Measurements from ENCODE around the gene FAM120A. TPM values are rescaled to one million over a fixed set of nuclear protein-coding genes. Genes with fewer than 3 reads are reported as not detected.

The FAM120A gene
- total and polyA plus RNA-seq, 2 of the 13 experiments (the other 11 are each of a cell fraction or from before 2014, with no cell fraction given), result 41.3 to 44.4 TPM

DNA sequence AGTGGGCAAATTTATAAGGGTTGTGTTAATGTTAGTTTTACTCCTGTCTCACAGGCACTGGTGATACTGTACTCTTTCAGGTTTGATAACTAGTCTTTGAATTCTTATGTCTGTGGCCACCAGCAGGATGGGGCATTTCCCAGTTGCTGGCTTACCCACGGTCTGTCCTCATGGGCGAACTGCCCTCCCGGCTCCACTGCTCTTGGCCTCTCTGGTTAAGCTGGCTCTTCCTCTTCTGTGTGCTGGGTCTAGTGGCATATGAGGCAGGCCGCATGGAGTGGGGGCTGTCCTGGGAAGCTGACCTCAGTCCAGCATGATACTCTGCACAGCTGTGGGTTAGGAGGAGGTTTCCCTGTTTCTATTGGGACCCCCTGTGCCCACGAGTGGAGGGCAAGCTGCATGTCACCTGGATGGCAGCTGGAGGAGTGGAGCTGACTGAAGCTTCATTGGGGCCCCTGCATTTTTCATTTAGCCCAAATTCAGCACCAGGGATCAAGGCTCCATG lies 144.4 kb downstream of the FAM120A start:
- Histone ChIP-seq H3K27ac (ENCODE audit: extremely low read length, insufficient read depth, low read length) (no peak overlapping the region), H3K9me3 (ENCODE audit: low read length) (no peaks in the 10 kb centered on the region), H3K4me1 (ENCODE audit: insufficient read depth, low read length) (peaks cover 32% of the 10 kb centered on the region), H3K36me3 (replicated peaks in 1 of 2; ENCODE audit: control insufficient read depth in 1 of 2, insufficient read depth in 2 of 2, low read length in 2 of 2) (no peaks in the 10 kb centered on the region), H4K20me1 (ENCODE audit: insufficient read depth, low read length) (no peaks in the 10 kb centered on the region; the same call in 1 of the 2 replicates), H3K79me2 (ENCODE audit: insufficient read depth, low read length) (peaks cover 22% of the 10 kb centered on the region), H2AFZ (ENCODE audit: low read length) (no peak overlapping the region), H3K4me2 (ENCODE audit: low read depth, low read length) (no peak overlapping the region), H3K4me3 (replicated peaks in 1 of 3; ENCODE audit: insufficient read depth in 1 of 3, low read depth in 2 of 3, low read length in 3 of 3) (no peak overlapping the region), H3K9ac (ENCODE audit: insufficient read depth, low read depth, low read length) (no peak overlapping the region), H3K27me3 (ENCODE audit: control insufficient read depth in 1 of 2, insufficient read depth in 2 of 2, low read length in 2 of 2) (no peaks in the 10 kb centered on the region)
- CTCF ChIA-PET (ENCODE audit: low intra/inter-chr PET ratio, low total read pairs), result no interaction called here
- FAIRE-seq (no peak), ATAC-seq (no peak), DNase-seq (ENCODE audit: low spot score) (no peak)
- 85% methylated on average over 3 of the region's 5 CpGs for WGBS (ENCODE audit: low lambda C conversion rate)
- TF ChIP-seq SP5 (CRISPR knock-in tag; IDR thresholded peaks at IDR 0.05; ENCODE audit: borderline replicate concordance, low read depth) (no peak), ZFP1 (CRISPR knock-in tag; IDR thresholded peaks at IDR 0.05) (no peak), TEAD3 (CRISPR knock-in tag; optimal IDR thresholded peaks at IDR 0.05; ENCODE audit: borderline replicate concordance) (no peak), ZNF563 (CRISPR knock-in tag; IDR thresholded peaks at IDR 0.05) (no peak), ZNF724P (CRISPR knock-in tag; IDR thresholded peaks at IDR 0.05; ENCODE audit: borderline replicate concordance) (no peak), FOXP1 (IDR thresholded peaks at IDR 0.05) (no peak), FOXP1 (CRISPR knock-in tag; IDR thresholded peaks at IDR 0.05) (no peak), ZNF34 (CRISPR knock-in tag; IDR thresholded peaks at IDR 0.05; ENCODE audit: borderline replicate concordance) (no peak), ZNF775 (CRISPR knock-in tag; IDR thresholded peaks at IDR 0.05; ENCODE audit: borderline replicate concordance) (no peak), ELF4 (CRISPR knock-in tag; IDR thresholded peaks at IDR 0.05; ENCODE audit: borderline replicate concordance) (no peak), ZNF776 (CRISPR knock-in tag; IDR thresholded peaks at IDR 0.05) (no peak), ZNF781 (CRISPR knock-in tag; IDR thresholded peaks at IDR 0.05; ENCODE audit: borderline replicate concordance, not compliant biosample characterization) (no peak)
- TF ChIP-seq, protein P1, sequence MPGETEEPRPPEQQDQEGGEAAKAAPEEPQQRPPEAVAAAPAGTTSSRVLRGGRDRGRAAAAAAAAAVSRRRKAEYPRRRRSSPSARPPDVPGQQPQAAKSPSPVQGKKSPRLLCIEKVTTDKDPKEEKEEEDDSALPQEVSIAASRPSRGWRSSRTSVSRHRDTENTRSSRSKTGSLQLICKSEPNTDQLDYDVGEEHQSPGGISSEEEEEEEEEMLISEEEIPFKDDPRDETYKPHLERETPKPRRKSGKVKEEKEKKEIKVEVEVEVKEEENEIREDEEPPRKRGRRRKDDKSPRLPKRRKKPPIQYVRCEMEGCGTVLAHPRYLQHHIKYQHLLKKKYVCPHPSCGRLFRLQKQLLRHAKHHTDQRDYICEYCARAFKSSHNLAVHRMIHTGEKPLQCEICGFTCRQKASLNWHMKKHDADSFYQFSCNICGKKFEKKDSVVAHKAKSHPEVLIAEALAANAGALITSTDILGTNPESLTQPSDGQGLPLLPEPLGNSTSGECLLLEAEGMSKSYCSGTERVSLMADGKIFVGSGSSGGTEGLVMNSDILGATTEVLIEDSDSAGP (CRISPR knock-in tag; IDR thresholded peaks at IDR 0.05; ENCODE audit: borderline replicate concordance), result no peak
- TF ChIP-seq, protein P2, sequence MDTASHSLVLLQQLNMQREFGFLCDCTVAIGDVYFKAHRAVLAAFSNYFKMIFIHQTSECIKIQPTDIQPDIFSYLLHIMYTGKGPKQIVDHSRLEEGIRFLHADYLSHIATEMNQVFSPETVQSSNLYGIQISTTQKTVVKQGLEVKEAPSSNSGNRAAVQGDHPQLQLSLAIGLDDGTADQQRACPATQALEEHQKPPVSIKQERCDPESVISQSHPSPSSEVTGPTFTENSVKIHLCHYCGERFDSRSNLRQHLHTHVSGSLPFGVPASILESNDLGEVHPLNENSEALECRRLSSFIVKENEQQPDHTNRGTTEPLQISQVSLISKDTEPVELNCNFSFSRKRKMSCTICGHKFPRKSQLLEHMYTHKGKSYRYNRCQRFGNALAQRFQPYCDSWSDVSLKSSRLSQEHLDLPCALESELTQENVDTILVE (CRISPR knock-in tag; IDR thresholded peaks at IDR 0.05), result no peak
- POLR2A ChIA-PET, result no interaction called here
- BruUV-seq (replicated peaks), result no TSS peak
- in situ Hi-C loops (cut with HindIII; ENCODE audit: extremely low pct_ligation_motif_present, low pct_unique_long_range_greater_than_20kb), result no loop called here
- intact Hi-C loops (cut with micrococcal nuclease; ENCODE audit: unreplicated experiment), result no loop called here

All from HepG2 (cell line).